GM21515 (cell line): Measurements from ENCODE around the gene TENT5C.
A peak's percentile ranks its signal among the peaks of the same experiment; 100 is the strongest.

Source experiments
- ATAC-seq: cut with Tn5 transposase; IDR thresholded peaks from one replicate; pipeline ENCODE4 v1.9.1; 2021; ENCODE audit not compliant: unreplicated experiment

The TENT5C gene

DNA sequence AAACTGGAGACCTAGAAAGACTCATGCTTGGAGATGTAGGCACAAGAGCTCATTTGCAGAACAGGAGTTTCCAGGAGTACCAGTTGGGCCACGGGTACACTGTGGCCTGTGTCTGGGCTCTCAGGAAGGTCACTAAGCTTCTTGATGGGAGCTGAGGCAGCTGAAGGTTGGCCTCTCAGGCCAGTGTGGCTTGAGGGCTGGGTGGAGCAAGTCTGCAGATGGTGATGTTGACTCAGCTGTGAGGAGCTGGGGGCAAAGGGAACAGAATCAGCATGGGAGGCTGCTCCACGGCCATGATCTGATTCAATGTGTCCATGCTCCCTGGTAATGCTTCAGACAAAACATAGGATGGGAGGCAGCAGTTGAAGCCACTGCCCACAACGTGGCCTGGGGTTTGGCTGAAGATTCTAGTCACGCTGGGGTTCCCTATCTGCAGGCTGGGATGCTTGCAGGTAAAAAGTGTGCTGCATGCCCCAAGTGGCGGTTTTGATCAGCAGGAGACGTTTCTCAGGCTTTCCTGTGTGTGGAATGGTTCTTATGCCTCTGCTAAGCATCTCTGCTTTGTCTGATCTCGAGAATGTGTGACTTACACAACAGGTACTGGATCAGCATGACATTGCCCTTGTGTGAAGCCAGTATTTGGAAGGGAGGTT lies 15.4 kb upstream of the TENT5C start:
- ATAC-seq = no peak

DNA sequence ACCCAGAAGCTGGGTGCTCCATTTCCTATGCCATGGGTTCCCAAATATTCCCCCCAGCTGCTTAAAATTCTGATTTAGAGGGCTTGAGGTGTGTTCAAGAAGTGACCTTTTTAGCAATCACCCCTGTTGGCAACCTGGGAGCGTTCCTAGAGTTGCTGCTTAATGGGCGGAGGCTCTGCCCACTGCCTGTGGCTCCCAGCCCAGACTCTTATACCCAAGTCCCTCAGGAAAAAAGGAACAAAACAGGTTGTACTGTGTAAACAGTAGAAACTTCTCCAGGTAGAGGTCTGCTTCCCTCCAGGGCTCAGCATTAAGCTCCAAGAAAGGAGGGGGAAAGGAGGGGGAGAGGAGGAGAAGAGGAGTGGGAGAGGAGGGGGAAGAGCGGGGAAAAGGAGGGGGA lies 14.6 kb upstream of the TENT5C start:
- no peak for ATAC-seq

DNA sequence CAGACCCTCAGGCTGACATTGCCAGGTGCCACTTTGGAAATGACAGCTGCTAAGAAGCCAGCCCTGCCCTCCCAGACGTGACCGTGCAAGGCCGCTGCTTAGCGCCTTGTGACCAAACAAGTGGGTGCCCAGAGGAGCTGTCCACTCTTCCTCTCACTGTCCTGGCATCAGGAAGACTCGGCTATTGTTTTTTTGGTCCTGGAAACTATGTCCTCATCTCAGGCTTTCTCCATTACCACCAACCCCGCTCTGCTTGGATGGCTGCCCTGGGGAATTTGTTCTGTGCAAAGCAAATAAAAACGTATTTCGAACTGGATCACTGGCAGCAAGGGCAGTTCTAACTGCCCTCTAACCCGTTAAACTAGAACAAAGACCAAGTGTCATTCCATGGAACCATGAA lies 13.7 kb upstream of the TENT5C start:
- no peak for ATAC-seq

DNA sequence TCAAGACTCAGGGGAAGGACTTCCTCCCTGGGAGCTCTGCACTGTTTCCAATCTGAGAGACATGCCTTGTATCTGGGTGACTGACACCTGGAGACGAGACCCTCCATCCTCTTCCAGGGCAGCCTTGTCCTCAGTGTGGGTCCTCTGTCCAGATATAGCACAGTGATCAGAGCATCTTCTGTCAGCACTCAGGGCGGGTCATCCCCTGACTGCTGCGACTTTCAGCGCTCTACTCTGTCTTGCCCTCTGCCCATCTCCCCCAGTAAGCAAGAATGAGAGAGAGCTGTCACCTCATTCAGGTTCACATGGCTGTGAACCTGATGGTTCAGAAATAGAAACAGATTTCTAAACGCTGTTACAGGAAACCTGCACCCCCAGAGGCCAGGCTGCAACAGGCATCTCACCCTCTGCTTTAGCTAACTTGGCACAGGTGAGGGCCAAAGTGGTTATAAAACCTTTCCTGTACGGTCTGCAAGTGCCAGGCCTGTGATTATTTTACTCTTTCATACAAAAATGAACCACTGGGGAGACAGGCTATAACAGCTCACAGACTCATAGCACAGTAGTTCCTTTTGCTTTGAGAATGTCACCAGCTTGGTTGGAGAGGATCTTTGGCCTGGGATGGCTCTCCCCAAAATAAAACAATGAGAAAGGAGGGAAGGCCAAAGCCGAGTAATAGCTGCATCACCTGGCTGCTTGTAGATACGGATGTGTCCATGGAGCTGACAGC lies 11.4 kb upstream of the TENT5C start:
- ATAC-seq = no peak

DNA sequence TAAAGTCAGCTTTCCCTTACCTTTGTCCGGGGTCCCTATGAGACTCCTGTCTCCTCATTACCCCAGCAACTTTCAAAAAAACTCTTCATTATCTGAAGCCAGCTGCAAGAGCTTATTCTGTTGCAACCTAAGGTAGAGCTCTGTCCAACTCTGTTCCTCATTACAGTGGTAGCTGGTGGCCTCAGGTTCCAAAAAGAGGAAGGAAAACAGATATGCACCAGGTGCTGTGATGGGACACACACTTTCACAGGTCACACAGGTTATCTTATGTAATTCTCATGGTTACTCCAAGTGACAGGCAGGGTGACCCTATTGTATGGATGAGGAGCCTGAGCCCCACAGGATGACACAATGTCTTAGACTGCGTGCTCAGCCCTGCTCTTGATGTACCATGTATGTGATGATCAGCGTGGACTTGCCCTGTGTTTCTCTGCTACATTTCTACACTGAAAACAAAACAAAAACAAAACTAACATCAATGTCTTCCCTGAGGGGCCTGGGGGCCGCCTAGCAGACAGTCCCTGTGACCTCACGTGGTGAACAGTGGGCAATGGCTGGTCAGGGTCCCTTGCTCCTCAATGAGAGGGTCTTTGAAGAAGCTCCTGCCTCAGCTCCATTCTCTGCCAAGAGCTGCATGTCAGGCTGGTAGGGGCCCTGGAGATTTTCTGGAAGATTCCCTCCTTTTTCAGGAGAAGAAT lies 9.7 kb upstream of the TENT5C start:
- ATAC-seq = no peak

DNA sequence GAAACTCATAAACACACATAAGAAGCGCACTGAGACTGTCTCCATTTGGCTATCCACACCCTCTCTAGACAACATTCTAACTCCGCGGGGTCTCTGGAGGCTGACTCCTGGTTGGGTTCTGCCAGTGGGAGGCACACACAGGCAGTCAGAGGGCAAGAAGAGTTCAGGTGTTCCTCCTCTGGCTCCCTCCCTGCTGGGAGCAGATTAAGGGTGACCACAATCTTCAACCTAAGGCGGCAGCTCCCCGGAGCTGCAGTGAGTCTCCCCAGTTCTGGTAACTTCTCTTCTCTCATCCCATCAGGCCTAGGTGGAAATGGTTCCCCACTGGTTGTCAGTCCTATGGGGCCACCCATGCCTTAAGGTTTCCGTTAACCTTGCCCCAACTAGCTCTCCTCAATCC lies 7.4 kb upstream of the TENT5C start:
- ATAC-seq = no peak

DNA sequence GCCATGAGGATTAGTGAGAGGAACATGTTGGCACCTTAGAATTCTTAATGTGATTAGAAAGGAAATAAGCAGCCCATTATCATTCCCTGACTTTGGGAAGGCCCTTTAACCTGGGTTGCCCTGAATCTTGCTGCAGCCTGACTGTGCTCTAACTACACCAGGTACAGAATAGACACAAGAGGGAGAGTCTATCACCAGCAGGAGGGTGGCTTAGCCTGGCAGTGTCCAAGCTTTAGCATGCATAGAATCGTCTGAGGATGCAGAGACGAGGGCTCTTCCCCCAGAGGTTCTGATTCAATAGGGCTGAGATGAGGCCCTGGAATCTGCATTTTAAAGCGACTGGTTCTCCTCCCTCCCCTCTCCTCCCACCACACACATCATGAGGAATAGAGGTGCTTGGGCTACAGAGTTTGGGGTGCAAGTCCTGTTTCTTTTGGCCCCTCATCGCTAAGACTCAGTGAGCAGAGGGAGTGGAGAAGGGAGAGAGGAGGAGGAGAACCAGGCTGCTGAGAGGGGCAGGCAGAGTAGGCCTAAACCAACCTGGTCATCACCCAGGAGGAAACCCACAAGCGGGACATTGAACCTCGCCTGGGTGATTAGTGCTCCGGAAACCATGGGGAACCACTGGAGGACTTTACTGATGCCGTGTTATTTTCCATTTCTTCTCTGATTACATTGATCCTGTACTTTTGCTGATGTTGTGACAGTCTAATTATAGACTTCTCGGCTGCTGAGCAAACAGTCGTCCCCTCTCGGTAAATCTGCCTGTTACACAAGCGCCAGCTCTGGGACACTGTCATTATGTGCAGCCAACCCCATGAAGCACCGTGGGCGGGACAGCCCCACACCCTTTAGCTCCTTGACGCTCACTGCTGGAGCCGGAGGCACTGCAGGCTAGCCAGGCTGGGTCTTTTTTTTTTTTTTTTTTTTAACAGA lies 6.3 kb upstream of the TENT5C start:
- no peak for ATAC-seq

DNA sequence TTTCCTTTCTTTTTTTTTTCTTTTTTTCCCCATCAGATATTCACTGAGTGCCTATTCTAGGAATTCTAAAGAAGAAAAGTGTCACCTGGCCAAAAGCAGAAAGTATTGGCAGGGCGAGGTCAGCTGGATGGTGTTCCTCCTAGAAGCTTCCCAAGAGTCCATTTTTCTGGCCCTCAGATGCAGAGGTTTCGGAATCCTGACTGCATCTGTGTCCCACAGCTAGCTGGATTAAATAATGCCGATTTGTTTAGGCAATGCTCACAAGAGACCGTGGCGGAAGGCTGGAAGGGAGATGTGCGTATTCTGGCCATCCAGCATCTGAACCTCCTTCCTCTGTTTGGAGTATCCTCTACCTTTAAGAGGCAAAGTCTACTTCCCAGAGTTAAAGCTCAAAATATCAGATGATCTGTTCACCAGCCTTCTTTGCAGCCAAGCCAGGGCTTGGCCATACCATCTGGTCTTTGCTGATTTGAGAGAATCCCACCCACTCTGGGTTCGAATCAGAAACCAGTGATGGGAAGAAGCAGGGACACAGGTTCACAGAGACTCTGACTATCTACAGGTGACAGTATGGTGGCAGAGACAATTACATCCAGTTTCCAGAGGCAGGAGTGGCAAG lies 5.4 kb upstream of the TENT5C start:
- no peak for ATAC-seq

DNA sequence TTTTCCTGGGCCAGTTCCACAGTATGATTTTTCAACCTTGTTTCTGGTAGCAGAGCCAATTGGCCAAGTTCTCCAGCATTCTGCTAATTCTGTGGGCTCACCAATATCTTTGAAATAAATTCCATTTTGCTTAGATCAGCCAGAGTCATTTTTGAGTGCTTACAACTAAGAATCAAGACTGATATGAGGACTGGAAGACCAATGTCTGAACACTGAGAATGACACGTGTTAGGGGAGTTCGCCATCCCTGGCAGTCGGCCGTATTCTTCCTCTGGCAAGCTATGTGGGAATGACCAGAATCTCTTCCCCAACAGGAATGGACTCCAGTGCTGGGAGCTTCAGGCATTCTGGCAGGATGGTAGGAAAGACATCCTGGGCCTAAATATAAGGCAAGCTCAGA lies 4.9 kb upstream of the TENT5C start:
- ATAC-seq = no peak

DNA sequence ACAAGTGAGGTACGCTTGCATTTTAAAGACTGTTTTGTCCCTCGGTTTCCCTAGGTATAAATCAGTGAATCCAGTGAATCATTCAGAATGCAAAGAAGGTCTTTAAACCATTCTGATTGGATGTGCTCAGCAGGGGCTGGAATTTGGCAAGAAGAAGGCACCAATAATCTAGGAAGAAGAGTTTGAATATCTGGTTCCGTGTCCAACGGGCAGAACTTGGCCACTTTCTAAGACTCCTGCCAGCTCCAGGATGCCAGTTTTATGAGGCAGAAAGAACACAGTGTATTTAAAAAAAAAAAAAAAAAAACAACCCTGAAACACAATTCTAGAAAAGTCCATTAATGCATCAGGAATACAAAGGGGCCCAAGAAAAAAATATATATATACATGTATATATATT lies 3.0 kb upstream of the TENT5C start:
- ATAC-seq = no peak

DNA sequence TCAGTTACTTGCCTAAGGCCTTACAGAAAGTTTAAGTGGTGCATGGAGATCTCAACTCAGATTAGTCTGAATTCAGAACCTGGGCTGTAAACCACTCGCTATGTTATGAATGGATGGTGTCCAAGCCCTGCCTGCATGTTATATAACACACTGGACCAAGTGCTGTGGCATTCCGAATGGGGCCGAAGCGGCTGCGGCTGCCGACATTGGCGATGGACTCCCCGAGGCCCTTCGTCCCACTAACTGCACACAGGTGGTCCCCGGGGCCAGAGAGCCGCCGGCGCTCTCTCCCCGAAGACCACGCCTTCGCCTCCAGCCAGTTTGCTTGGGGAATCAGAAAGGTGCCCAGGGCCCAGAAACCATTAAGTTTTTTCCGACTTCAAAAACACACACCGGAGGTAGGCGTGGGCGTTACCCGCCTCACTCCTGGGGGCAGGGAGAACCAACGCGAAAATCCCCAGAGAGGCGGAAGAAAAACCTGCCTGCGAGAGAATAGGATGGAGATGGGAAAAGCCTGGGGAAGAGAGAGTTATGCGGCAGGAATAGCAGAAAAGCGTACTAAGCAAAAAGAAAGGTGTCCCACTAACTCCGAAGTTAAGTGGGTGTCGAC lies 579 bp upstream of the TENT5C start:
- peak; percentile 27 for ATAC-seq

DNA sequence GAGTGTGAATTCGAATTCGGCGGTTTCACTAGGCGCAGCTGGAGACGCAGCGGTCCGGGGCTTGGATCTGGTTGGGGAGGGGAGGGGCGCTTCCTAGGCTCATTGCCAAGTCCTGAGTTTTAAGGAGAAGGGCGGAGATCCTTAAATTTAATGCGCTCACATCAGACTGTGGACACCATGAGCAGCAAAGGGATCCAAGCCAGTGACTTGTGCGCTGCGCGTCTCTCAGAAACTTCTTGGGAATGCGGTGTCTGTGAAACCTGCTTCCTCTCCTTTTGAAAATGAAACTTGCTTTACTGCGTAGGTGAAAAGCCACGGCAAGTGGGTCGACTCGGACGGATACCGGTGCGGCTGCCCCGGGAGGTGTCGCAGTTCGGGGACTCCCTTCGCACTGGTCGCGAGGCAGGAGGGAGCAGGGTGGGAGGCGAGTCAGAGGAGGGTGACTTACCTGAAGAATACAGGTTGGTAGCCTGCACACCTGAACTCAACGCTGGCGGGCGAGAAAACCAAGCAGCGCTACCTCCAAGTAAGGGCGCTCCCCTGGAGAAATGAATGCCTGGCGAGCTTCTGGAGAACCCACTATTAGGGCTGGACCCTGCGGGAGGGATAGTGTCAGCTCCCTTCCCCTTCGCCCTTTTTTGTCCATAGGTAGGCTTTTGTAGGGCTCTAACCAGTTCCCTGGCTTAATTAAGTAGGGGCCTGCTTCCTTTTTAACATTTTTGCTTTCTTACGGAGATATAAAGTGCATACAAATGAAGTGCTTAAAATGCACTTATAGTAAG lies 992 bp downstream of the TENT5C start:
- ATAC-seq = peak; percentile 22

DNA sequence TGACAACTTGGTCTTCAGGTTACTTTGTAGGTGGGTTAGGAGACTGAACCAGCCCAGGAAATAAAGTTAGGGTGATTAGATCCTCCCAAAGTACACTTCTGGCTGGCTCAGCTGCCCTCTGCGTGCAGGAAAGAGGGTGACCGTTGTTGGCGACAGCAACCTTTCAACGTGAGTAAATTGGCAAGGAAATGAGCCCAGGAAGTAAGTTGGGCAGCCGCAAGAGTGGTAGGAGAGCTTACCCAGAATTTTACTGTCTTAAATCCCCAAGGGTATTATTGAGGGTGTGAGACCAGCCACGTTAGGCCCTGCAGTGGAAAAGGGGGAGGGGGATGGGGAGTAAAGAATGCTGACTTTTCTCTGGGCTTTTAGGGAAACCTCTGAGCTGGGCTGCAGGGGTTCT lies 1.6 kb downstream of the TENT5C start:
- ATAC-seq = no peak

DNA sequence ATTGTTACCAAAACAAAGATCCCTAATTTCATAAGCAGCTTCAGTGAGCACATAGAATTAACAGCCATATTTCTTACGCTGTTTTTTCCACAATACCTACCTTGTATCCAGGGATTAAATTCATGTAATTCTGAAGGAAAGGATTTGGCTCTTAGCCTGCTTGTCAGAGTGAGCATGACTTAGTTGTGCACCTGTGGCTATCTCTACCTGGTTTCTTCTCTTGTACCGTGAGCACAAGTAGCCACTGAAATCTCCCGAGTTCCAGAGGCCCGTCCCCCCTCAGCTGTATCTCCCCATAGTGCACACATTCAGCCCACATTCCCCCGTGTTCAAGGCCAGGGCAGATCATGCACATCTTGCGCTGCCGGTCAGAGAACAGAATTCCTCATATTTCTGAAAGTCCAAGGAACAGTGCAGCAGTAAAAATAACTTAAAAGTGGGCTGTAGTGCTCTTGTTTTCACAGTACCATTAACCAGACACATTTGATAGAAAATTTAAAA lies 2.3 kb downstream of the TENT5C start:
- ATAC-seq = no peak

DNA sequence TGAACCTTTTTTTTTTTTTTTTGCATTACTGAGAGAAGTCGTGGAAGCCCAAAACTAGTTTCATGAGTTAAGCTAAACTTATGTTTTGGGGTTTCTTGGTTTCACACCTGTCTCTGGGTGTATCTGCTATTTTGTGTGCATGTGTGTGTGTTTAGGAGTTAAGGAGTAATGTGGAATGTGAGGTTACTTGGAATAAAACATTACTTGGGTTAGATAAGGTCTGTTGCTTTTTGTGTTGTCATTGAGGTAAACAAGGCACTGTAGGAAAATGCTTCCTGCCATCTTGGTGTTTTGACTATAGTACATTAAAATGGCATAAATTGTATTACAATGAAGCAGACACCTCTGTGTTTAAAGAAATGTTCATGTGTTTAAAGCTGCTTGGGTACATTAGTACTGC lies 2.9 kb downstream of the TENT5C start:
- no peak for ATAC-seq

DNA sequence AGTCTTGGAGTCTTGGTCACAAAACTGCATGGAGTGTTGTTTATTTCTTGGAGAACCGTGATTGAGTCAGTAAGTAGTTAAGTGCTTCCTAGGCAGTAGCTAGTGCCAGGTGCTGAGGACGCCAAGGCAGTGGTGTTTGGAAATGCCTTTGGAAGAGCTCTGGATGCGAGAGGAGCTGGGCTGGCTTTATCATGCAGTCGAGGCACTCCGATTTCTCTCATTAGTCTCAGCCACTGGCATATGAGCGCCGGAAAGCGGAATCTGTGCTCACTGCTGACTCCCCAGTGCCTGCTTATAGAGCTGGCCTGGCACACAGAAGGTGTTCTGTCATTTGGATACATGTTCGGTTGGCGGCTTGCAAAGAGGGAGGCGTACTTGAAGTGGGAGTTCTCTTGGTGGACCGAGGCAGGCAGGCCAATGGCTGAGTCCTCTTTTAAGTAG lies 3.6 kb downstream of the TENT5C start:
- ATAC-seq = no peak

DNA sequence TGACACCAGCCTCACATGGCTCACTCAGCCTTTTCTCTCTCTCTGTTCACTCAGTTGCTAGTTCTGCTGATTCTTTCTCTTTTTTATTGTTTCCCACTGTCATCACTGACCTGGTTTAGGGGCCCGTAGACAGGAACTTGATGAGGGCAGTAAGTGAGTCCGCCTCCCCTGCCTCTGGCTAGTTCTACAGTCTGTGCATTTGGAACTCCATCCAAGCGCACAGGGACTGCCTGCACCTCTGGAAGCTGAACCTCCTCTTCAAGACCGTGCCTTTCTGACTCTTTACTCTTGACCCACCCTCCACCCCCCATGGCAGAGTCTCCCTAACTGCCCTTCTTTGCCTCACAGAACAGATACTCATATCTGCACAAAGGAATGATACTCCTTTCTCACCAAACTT lies 4.2 kb downstream of the TENT5C start:
- ATAC-seq = no peak

DNA sequence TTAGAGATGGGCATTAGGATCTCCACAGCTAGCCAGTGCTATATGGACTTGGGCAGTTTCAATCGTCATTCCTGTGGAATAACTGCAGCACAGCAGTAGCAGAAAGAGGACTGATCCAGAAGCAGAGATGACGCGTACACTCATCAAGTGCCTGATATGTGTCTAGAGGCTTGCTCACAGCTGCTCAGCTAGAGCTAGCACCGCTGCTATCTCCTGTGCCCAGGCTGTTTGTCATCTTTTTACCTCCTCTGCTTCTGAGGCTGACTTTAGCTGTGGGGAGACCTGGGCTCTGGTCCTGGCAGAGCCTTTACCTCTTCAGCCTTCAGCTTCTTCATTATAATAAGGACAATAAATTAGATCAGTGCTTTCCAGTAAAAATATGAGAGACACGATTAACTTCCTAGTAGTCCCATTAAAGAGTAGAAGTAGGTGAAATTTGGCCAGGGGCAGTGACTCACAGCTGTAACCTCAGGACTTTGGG lies 5.3 kb downstream of the TENT5C start:
- ATAC-seq = no peak

DNA sequence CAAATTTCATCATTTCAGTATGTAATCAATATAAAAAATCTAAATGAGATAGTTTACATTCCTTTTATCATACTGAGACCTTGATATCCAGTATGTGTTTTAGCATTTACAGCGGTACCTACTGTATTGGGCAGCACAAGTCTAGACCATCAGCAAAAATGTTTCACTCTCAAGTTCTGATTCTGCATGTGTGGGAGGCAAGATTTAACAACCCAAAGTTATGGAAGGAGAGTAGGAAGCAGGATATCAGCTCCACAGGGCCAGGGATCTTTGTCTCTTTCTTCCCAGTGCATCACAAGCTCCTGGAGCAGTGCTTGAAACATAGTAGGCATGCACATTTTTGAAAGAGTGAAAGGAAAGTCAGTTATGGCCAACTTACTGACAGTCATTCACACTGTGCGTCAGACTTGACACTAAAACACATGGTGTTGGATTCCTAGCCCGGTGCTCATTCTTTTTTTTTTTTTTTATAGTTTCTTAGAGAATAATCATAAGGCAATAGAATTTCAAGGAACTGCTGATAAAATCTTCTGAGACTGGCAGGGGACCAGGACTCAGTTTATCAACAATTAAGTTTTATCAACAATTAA lies 6.1 kb downstream of the TENT5C start:
- no peak for ATAC-seq
